GM12878 (cell line): ENCODE measurements around the gene ARMCX6. TPM values are rescaled to one million over a fixed set of nuclear protein-coding genes. Genes with fewer than 3 reads are reported as not detected.

Experiments used
- ATAC-seq: fragments of 200-7000 bp; cut with Tn5 transposase; 3 replicates; pipeline ENCODE4 v1.9.1; 2020; ENCODE audit warnings: mild to moderate bottlenecking, moderate library complexity
- BruUV-seq: library from RNA; stranded (reverse); fragments of 400-500 nt; replicated peaks from 2 replicates; lab custom pipeline; 2021; lab: Mats Ljungman, UMichigan
- CTCF ChIA-PET: fragments of 300-600 bp; sonication (Branson Sonifier 250); formaldehyde crosslinking; extraction: SDS; loops from one replicate; lab custom pipeline; 2021; ENCODE audit warnings: inconsistent platforms; lab: Yijun Ruan, JAX
- POLR2A ChIA-PET: fragments of 350-600 bp; formaldehyde crosslinking; extraction: SDS; loops from one replicate; lab custom pipeline; 2021; ENCODE audit warnings: inconsistent platforms; lab: Charles Lee
- RAD21 ChIA-PET: fragments of 300-600 bp; sonication (Branson Sonifier 250); formaldehyde crosslinking; loops from one replicate; lab custom pipeline; 2023; ENCODE audit warnings: antibody characterized with exemption; ENCODE audit not compliant: unreplicated experiment; lab: Charles Lee
- SMC1A ChIA-PET: fragments of 300-600 bp; sonication (Branson Sonifier 250); formaldehyde crosslinking; loops from one replicate; lab custom pipeline; 2023; ENCODE audit not compliant: unreplicated experiment, uncharacterized antibody; lab: Charles Lee
- DNase-seq: peaks from one replicate; pipeline ENCODE4 v3.0.0-alpha.2; 2011; ENCODE audit warnings: low read depth, low spot score
- FAIRE-seq: peaks from 3 replicates; lab custom pipeline; 2011; peaks lifted over from hg19 to GRCh38; lab: Jason Lieb, UNC
- H2AFZ ChIP-seq: 2 replicates; pipeline ENCODE4 v1.6.0; 2011; ENCODE audit warnings: low read depth, low read length, control low read depth; ENCODE audit not compliant: control insufficient read depth
- H3K27ac ChIP-seq: 2 replicates; pipeline ENCODE4 v1.5.1; 2011; ENCODE audit warnings: control low read depth; ENCODE audit not compliant: control insufficient read depth, insufficient read depth
- H3K27me3 ChIP-seq, 2 experiments: replicated peaks in 1 of 2; 2 replicates each; pipeline versions ENCODE4 v1.6.0 to v1.6.1; 2011; ENCODE audit warnings: low read length in 1 of 2; ENCODE audit not compliant: control insufficient read depth in 2 of 2, insufficient read depth in 2 of 2
- H3K36me3 ChIP-seq, 2 experiments: 2 replicates each; pipeline ENCODE4 v1.5.1; 2011; ENCODE audit warnings: low read length in 1 of 2; ENCODE audit not compliant: control insufficient read depth in 2 of 2, insufficient read depth in 2 of 2
- H3K4me1 ChIP-seq: 2 replicates; pipeline ENCODE4 v1.6.1; 2011; ENCODE audit warnings: mild to moderate bottlenecking, low read length, moderate library complexity, mixed read lengths; ENCODE audit not compliant: control insufficient read depth, insufficient read depth
- H3K4me2 ChIP-seq: 2 replicates; pipeline ENCODE4 v1.6.0; 2011; ENCODE audit warnings: control low read depth; ENCODE audit not compliant: control insufficient read depth, insufficient read depth
- H3K4me3 ChIP-seq: fragments of 200-600 bp; sonication (generic); 2 replicates; pipeline ENCODE4 v1.5.1; 2016
- H3K79me2 ChIP-seq: 2 replicates; pipeline ENCODE4 v1.6.0; 2011; ENCODE audit warnings: low read length; ENCODE audit not compliant: control insufficient read depth, insufficient read depth
- H3K9ac ChIP-seq: 2 replicates; pipeline ENCODE4 v1.8.0; 2011; ENCODE audit warnings: low read length, control low read depth, mixed read lengths; ENCODE audit not compliant: control insufficient read depth, insufficient read depth
- H3K9me3 ChIP-seq: replicated peaks from 3 replicates; pipeline ENCODE4 v1.5.1; 2011; ENCODE audit warnings: mild to moderate bottlenecking, low read length; ENCODE audit not compliant: control insufficient read depth, insufficient read depth
- H4K20me1 ChIP-seq: 2 replicates; pipeline ENCODE4 v1.6.0; 2011; ENCODE audit not compliant: control insufficient read depth, insufficient read depth
- CBX3 ChIP-seq: fragments of 200-600 bp; sonication (generic); IDR thresholded peaks from 2 replicates; pipeline ENCODE4 v1.6.1; 2016; ENCODE audit warnings: low read depth, borderline replicate concordance
- DPF2 ChIP-seq: fragments of 450-650 bp; IDR thresholded peaks from 2 replicates; pipeline ENCODE4 v1.6.1; 2017; ENCODE audit warnings: mild to moderate bottlenecking
- HCFC1 ChIP-seq: fragments of 150-350 bp; IDR thresholded peaks from 2 replicates; pipeline ENCODE4 v1.6.1; 2014; ENCODE audit warnings: low read length
- HDAC2 ChIP-seq: fragments of 200-600 bp; sonication (generic); IDR thresholded peaks from 2 replicates; pipeline ENCODE4 v1.6.1; 2017
- HDAC6 ChIP-seq: fragments of 200-600 bp; sonication (generic); IDR thresholded peaks from one replicate; pipeline ENCODE4 v1.8.0; 2017; ENCODE audit warnings: antibody characterized with exemption; ENCODE audit not compliant: unreplicated experiment
- IKZF1 ChIP-seq: fragments of 450-650 bp; conservative IDR thresholded peaks from 2 replicates; pipeline ENCODE4 v1.6.1; 2017; ENCODE audit warnings: antibody characterized with exemption, mild to moderate bottlenecking
- RFX5 ChIP-seq: IDR thresholded peaks from 2 replicates; pipeline ENCODE4 v1.6.1; 2011; ENCODE audit warnings: low read depth, low read length, improper control_type of control experiment
- SUZ12 ChIP-seq: fragments of 200-600 bp; sonication (generic); IDR thresholded peaks from one replicate; pipeline ENCODE4 v1.6.1; 2018; ENCODE audit warnings: antibody characterized with exemption, mild to moderate bottlenecking; ENCODE audit not compliant: unreplicated experiment
- TBL1XR1 ChIP-seq: IDR thresholded peaks from 2 replicates; pipeline ENCODE4 v1.6.1; 2012; ENCODE audit warnings: low read depth, low read length, improper control_type of control experiment
- ZNF384 ChIP-seq: IDR thresholded peaks from 2 replicates; pipeline ENCODE4 v1.6.1; 2012; ENCODE audit warnings: low read depth, mild to moderate bottlenecking, low read length, improper control_type of control experiment, borderline replicate concordance
- WGBS: methylation state at CpG from one replicate; pipeline ENCODE4 v1.1.6; 2016; ENCODE audit warnings: low lambda C conversion rate; ENCODE audit not compliant: insufficient replicate concordance, insufficient coverage; ENCODE audit errors: missing lambda C conversion rate; 5-methylcytosine and 5-hydroxymethylcytosine counted together
- in situ Hi-C: fragments of 300-500 bp; cut with MboI; formaldehyde crosslinking; loops from 9 replicates; pipeline ENCODE4 v1.14.3; 2018; ENCODE audit warnings: mixed read lengths
- intact Hi-C: fragments of 100-400 bp; cut with micrococcal nuclease; formaldehyde crosslinking; loops from one replicate; pipeline ENCODE4 v1.14.2; 2022; ENCODE audit not compliant: unreplicated experiment
- polyA plus RNA-seq, 11 experiments: library from polyadenylated mRNA; depleted of rRNA in 4 of 11; unstranded in 6 of 11; stranded (reverse) in 5 of 11; fragments of >200 nt; fragmentation: Nextera tagmentation in 4 of 11; fragmentation: Illumina TruSeq in 1 of 11; extraction: Ambion mirVana in 4 of 11; extraction: Trizol in 1 of 11; gene quantifications; 1 replicate in 1 of 11; 2 replicates in 10 of 11; pipeline versions ENCODE4 v1.2.1 to v1.2.3, GENCODE V29; 2011 to 2016; ENCODE audit warnings: inconsistent platforms in 2 of 11, missing spikeins in 2 of 11, low read depth in 1 of 11
- total RNA-seq, 4 experiments: library from RNA; depleted of rRNA in 3 of 4; stranded (reverse); fragments of >200 nt in 3 of 4; fragmentation: Illumina TruSeq in 1 of 4; extraction: Trizol in 1 of 4; gene quantifications; 2 replicates each; pipeline versions ENCODE4 v1.2.1 to v1.2.3, GENCODE V29; 2013 to 2021
- TF ChIP-seq, protein P1 (sequence below): IDR thresholded peaks from 2 replicates; pipeline ENCODE4 v1.6.1; 2012; ENCODE audit warnings: improper control_type of control experiment, low read depth, low read length; ENCODE audit not compliant: insufficient replicate concordance

The ARMCX6 gene
- total and polyA plus RNA-seq, 10 of the 15 experiments (the other 5 are each of a cell fraction or from before 2014, with no cell fraction given): 34.7 to 72.3 (median 48.6) TPM

DNA sequence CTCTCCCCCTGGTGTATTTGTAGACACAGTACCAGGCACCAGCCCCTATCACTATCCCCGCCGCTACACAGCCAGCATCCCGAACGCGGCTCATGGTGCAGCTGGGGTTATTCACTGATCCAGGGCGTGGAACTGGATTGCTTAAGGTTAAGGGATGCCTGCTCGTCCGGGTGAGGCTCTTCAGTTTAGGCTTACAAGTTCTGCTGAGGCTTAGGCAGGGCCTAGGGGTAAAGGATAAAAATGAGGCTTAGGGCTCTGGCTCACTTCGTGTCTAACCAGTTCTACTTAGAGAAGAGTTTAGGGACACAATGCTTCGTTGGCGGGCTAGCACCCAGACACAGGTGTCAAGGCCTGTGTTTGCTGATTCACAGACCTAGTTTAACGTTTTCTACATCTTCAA is 39.7 kb upstream of the ARMCX6 start (continued):
- TF ChIP-seq, protein P1, sequence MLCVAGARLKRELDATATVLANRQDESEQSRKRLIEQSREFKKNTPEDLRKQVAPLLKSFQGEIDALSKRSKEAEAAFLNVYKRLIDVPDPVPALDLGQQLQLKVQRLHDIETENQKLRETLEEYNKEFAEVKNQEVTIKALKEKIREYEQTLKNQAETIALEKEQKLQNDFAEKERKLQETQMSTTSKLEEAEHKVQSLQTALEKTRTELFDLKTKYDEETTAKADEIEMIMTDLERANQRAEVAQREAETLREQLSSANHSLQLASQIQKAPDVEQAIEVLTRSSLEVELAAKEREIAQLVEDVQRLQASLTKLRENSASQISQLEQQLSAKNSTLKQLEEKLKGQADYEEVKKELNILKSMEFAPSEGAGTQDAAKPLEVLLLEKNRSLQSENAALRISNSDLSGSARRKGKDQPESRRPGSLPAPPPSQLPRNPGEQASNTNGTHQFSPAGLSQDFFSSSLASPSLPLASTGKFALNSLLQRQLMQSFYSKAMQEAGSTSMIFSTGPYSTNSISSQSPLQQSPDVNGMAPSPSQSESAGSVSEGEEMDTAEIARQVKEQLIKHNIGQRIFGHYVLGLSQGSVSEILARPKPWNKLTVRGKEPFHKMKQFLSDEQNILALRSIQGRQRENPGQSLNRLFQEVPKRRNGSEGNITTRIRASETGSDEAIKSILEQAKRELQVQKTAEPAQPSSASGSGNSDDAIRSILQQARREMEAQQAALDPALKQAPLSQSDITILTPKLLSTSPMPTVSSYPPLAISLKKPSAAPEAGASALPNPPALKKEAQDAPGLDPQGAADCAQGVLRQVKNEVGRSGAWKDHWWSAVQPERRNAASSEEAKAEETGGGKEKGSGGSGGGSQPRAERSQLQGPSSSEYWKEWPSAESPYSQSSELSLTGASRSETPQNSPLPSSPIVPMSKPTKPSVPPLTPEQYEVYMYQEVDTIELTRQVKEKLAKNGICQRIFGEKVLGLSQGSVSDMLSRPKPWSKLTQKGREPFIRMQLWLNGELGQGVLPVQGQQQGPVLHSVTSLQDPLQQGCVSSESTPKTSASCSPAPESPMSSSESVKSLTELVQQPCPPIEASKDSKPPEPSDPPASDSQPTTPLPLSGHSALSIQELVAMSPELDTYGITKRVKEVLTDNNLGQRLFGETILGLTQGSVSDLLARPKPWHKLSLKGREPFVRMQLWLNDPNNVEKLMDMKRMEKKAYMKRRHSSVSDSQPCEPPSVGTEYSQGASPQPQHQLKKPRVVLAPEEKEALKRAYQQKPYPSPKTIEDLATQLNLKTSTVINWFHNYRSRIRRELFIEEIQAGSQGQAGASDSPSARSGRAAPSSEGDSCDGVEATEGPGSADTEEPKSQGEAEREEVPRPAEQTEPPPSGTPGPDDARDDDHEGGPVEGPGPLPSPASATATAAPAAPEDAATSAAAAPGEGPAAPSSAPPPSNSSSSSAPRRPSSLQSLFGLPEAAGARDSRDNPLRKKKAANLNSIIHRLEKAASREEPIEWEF: no peak
- no peak for TF ChIP-seq ZNF384
- TF ChIP-seq, all 136 proteins: peak for 0

GRCh38 chrX:101656817-101657216 is 39.0 kb upstream of the ARMCX6 start:
- TF ChIP-seq HDAC2: no peak
- TF ChIP-seq RFX5: no peak
- TF ChIP-seq DPF2: no peak
- no peak for TF ChIP-seq HCFC1
- no peak for TF ChIP-seq CBX3
- TF ChIP-seq TBL1XR1: no peak
- TF ChIP-seq IKZF1: no peak
- TF ChIP-seq HDAC6: no peak
- TF ChIP-seq SUZ12: no peak
- H3K9ac ChIP-seq: no peak overlapping the region
- intact Hi-C loops: no loop called here
- no peaks in the 10 kb centered on the region for H3K9me3 ChIP-seq
- H3K79me2 ChIP-seq: no peaks in the 10 kb centered on the region
- no peaks in the 10 kb centered on the region for H3K36me3 ChIP-seq
- WGBS: 77% methylated on average over 13 of the region's 13 CpGs
- no peak overlapping the region for H2AFZ ChIP-seq
- no peak overlapping the region for H3K27ac ChIP-seq
- ATAC-seq: no peak
- SMC1A ChIA-PET: interaction anchor here (1.7 kb wide), 1 partner anchor 13 kb away, joined by 4 read pairs; no protein-coding TSS in a partner anchor
- in situ Hi-C loops: no loop called here
- POLR2A ChIA-PET: no interaction called here
- no peak for FAIRE-seq
- no peak overlapping the region for H3K4me2 ChIP-seq
- BruUV-seq: no TSS peak
- H3K27me3 ChIP-seq: no peaks in the 10 kb centered on the region
- H3K4me1 ChIP-seq: no peaks in the 10 kb centered on the region
- RAD21 ChIA-PET: no interaction called here
- DNase-seq: no peak
- H3K4me3 ChIP-seq: no peak overlapping the region
- CTCF ChIA-PET: interaction anchor here (1.1 kb wide), 1 partner anchor 102 kb away, joined by 3 read pairs; no protein-coding TSS in a partner anchor
- H4K20me1 ChIP-seq: no peaks in the 10 kb centered on the region
